IMR-90 (cell line): Measurements from ENCODE around the gene DRC3. TPM values are rescaled to one million over a fixed set of nuclear protein-coding genes. Genes with fewer than 3 reads are reported as not detected.
A peak's percentile ranks its signal among the peaks of the same experiment; 100 is the strongest.

Experiments
- ATAC-seq: fragments of 200-7000 bp; cut with Tn5 transposase; 2 replicates; pipeline ENCODE4 v1.9.1; 2020; ENCODE audit warnings: low read depth, mild to moderate bottlenecking, moderate library complexity
- BruUV-seq: library from RNA; stranded (reverse); fragments of 400-500 nt; replicated peaks from 2 replicates; lab custom pipeline; 2021; lab: Mats Ljungman, UMichigan
- CTCF ChIA-PET: fragments of 300-600 bp; formaldehyde crosslinking; extraction: SDS; loops from one replicate; lab custom pipeline; 2021; ENCODE audit warnings: antibody characterized with exemption; lab: Yijun Ruan, JAX
- POLR2A ChIA-PET: fragments of 300-600 bp; sonication (Branson Sonifier 250); formaldehyde crosslinking; loops from one replicate; lab custom pipeline; 2022; ENCODE audit warnings: antibody characterized with exemption; ENCODE audit not compliant: unreplicated experiment; lab: Charles Lee
- DNase-seq: peaks from one replicate; pipeline ENCODE4 v3.0.0; 2013
- H2AFZ ChIP-seq: replicated peaks from 2 replicates; pipeline ENCODE3; 2013; ENCODE audit warnings: low read length, mild to moderate bottlenecking; ENCODE audit not compliant: poor library complexity
- H2AK5ac ChIP-seq: 2 replicates; pipeline ENCODE4 v1.6.1; 2013; ENCODE audit warnings: low read depth, low read length, inconsistent platforms
- H2AK9ac ChIP-seq: replicated peaks from 2 replicates; pipeline ENCODE3; 2013; ENCODE audit warnings: mild to moderate bottlenecking, low read depth, low read length, moderate library complexity; ENCODE audit not compliant: poor library complexity
- H2BK120ac ChIP-seq: 2 replicates; pipeline ENCODE4 v1.6.1; 2013; ENCODE audit warnings: low read depth, low read length, inconsistent platforms
- H2BK15ac ChIP-seq: 3 replicates; pipeline ENCODE4 v1.6.1; 2013; ENCODE audit warnings: low read depth, low read length, inconsistent platforms
- H2BK20ac ChIP-seq: 2 replicates; pipeline ENCODE4 v1.6.1; 2013; ENCODE audit warnings: low read depth, mild to moderate bottlenecking, inconsistent platforms, low read length, moderate library complexity
- H2BK5ac ChIP-seq: 2 replicates; pipeline ENCODE4 v1.6.1; 2013; ENCODE audit warnings: mild to moderate bottlenecking, low read depth, low read length, inconsistent platforms; ENCODE audit not compliant: poor library complexity, severe bottlenecking
- H3K14ac ChIP-seq: replicated peaks from 2 replicates; pipeline ENCODE4 v1.6.1; 2013; ENCODE audit warnings: low read depth, low read length, inconsistent platforms
- H3K18ac ChIP-seq: 2 replicates; pipeline ENCODE4 v1.6.1; 2013; ENCODE audit warnings: low read depth, low read length, control low read depth
- H3K23ac ChIP-seq: 2 replicates; pipeline ENCODE4 v1.6.1; 2013; ENCODE audit warnings: low read depth, low read length, inconsistent platforms
- H3K27ac ChIP-seq: 2 replicates; pipeline ENCODE4 v1.5.1; 2013; ENCODE audit warnings: mild to moderate bottlenecking, control low read depth, low read length; ENCODE audit not compliant: insufficient read depth
- H3K27me3 ChIP-seq: 2 replicates; pipeline ENCODE4 v1.6.1; 2013; ENCODE audit warnings: low read length; ENCODE audit not compliant: control insufficient read depth, insufficient read depth
- H3K36me3 ChIP-seq: 2 replicates; pipeline ENCODE4 v1.6.1; 2013; ENCODE audit warnings: low read length, mixed read lengths; ENCODE audit not compliant: control insufficient read depth, insufficient read depth
- H3K4ac ChIP-seq: 2 replicates; pipeline ENCODE4 v1.6.1; 2013; ENCODE audit warnings: low read depth, low read length, inconsistent platforms
- H3K4me1 ChIP-seq: 2 replicates; pipeline ENCODE4 v1.6.1; 2013; ENCODE audit warnings: low read length, mixed read lengths; ENCODE audit not compliant: control insufficient read depth, insufficient read depth
- H3K4me2 ChIP-seq: 2 replicates; pipeline ENCODE4 v1.6.1; 2013; ENCODE audit warnings: low read depth, mild to moderate bottlenecking, control low read depth, low read length, moderate library complexity
- H3K4me3 ChIP-seq: 2 replicates; pipeline ENCODE4 v1.5.1; 2013; ENCODE audit warnings: low read depth, mild to moderate bottlenecking, control low read depth, low read length, moderate library complexity; ENCODE audit not compliant: insufficient read depth
- H3K56ac ChIP-seq: 2 replicates; pipeline ENCODE4 v1.6.1; 2013; ENCODE audit warnings: low read length, inconsistent platforms; ENCODE audit not compliant: insufficient read depth; ENCODE audit errors: extremely low read depth
- H3K79me1 ChIP-seq, 2 experiments: 2 replicates each; pipeline ENCODE4 v1.6.1; 2013; ENCODE audit warnings: low read length in 2 of 2, inconsistent platforms in 1 of 2, low read depth in 1 of 2
- H3K9ac ChIP-seq: 2 replicates; pipeline ENCODE4 v1.6.1; 2013; ENCODE audit warnings: low read depth, low read length, control low read depth
- H3K9me1 ChIP-seq: 2 replicates; pipeline ENCODE4 v1.6.1; 2013; ENCODE audit warnings: low read length, inconsistent platforms; ENCODE audit not compliant: insufficient read depth
- H3K9me3 ChIP-seq: 2 replicates; pipeline ENCODE4 v1.6.1; 2013; ENCODE audit warnings: low read length; ENCODE audit not compliant: control insufficient read depth, insufficient read depth
- H4K20me1 ChIP-seq: 2 replicates; pipeline ENCODE4 v1.6.1; 2013; ENCODE audit warnings: low read length, inconsistent platforms; ENCODE audit not compliant: insufficient read depth
- H4K5ac ChIP-seq: 2 replicates; pipeline ENCODE4 v1.6.1; 2013; ENCODE audit warnings: mild to moderate bottlenecking, low read depth, low read length, control low read depth
- H4K8ac ChIP-seq, 2 experiments: 2 replicates each; pipeline ENCODE4 v1.6.1; 2013; ENCODE audit warnings: low read depth in 2 of 2, low read length in 2 of 2, control low read depth in 1 of 2, inconsistent platforms in 1 of 2
- H4K91ac ChIP-seq: 2 replicates; pipeline ENCODE4 v1.6.1; 2013; ENCODE audit warnings: low read depth, low read length, inconsistent platforms; ENCODE audit not compliant: insufficient read depth
- BHLHE40 ChIP-seq: fragments of 150-350 bp; IDR thresholded peaks from 2 replicates; pipeline ENCODE4 v1.6.1; 2016; ENCODE audit warnings: mild to moderate bottlenecking, low read depth, low read length
- CHD1 ChIP-seq: IDR thresholded peaks from 2 replicates; pipeline ENCODE4 v1.6.1; 2012; ENCODE audit warnings: low read depth, low read length, improper control_type of control experiment
- MAFK ChIP-seq: IDR thresholded peaks from 2 replicates; pipeline ENCODE4 v1.6.1; 2012; ENCODE audit warnings: low read depth, low read length, improper control_type of control experiment
- MAZ ChIP-seq: IDR thresholded peaks from 2 replicates; pipeline ENCODE4 v1.6.1; 2012; ENCODE audit warnings: low read depth, mild to moderate bottlenecking, low read length, improper control_type of control experiment, moderate library complexity, borderline replicate concordance
- MXI1 ChIP-seq: IDR thresholded peaks from 2 replicates; pipeline ENCODE4 v1.6.1; 2012; ENCODE audit warnings: low read depth, mild to moderate bottlenecking, low read length, moderate library complexity, borderline replicate concordance
- NFE2L2 ChIP-seq: fragments of 150-350 bp; IDR thresholded peaks from 2 replicates; pipeline ENCODE4 v1.6.1; 2016; ENCODE audit warnings: low read depth, mild to moderate bottlenecking, low read length
- RAD21 ChIP-seq: IDR thresholded peaks from 2 replicates; pipeline ENCODE4 v1.6.1; 2012; ENCODE audit warnings: low read length, improper control_type of control experiment
- RCOR1 ChIP-seq: IDR thresholded peaks from 2 replicates; pipeline ENCODE4 v1.6.1; 2012; ENCODE audit warnings: mild to moderate bottlenecking, low read length, improper control_type of control experiment; ENCODE audit not compliant: insufficient replicate concordance
- RFX5 ChIP-seq: IDR thresholded peaks from 2 replicates; pipeline ENCODE4 v1.8.0; 2012; ENCODE audit warnings: low read depth, mild to moderate bottlenecking, low read length, moderate library complexity
- SMC3 ChIP-seq: fragments of 150-350 bp; IDR thresholded peaks from 2 replicates; pipeline ENCODE4 v1.6.1; 2016; ENCODE audit warnings: low read depth, mild to moderate bottlenecking, antibody characterized with exemption, low read length, moderate library complexity
- dilution Hi-C: fragments of 300-500 bp; cut with HindIII; formaldehyde crosslinking; loops from one replicate; pipeline ENCODE4 v1.14.3; 2018; ENCODE audit warnings: low sequenced_read_pairs; ENCODE audit not compliant: unreplicated experiment
- in situ Hi-C: fragments of 300-500 bp; cut with MboI; formaldehyde crosslinking; loops from 3 replicates; pipeline ENCODE4 v1.14.3; 2019; ENCODE audit warnings: low sequenced_read_pairs, inconsistent platforms, mixed read lengths
- intact Hi-C: fragments of 100-400 bp; cut with micrococcal nuclease; formaldehyde crosslinking; loops from 2 replicates; pipeline ENCODE4 v1.10.0; 2022
- polyA plus RNA-seq, 3 experiments: library from polyadenylated mRNA; depleted of rRNA; stranded (reverse); fragments of >200 nt; gene quantifications; 2 replicates each; pipeline ENCODE4 v1.2.3, GENCODE V29; 2012; ENCODE audit warnings: low replicate concordance in 1 of 3
- total RNA-seq: library from RNA; depleted of rRNA; stranded (reverse); fragments of >200 nt; gene quantifications from 2 replicates; pipeline ENCODE4 v1.2.3, GENCODE V29; 2012
- TF ChIP-seq, protein P1 (sequence below): fragments of 150-350 bp; IDR thresholded peaks from 2 replicates; pipeline ENCODE4 v1.6.1; 2017; ENCODE audit warnings: mild to moderate bottlenecking, antibody characterized with exemption, low read length, low read depth
- TF ChIP-seq, protein P2 (sequence below): conservative IDR thresholded peaks from 2 replicates; pipeline ENCODE4 v1.5.1; 2012; ENCODE audit warnings: mild to moderate bottlenecking, low read depth, low read length, improper control_type of control experiment
- TF ChIP-seq, protein P3 (sequence below): fragments of 150-350 bp; IDR thresholded peaks from 2 replicates; pipeline ENCODE4 v1.6.1; 2016; ENCODE audit warnings: low read depth, mild to moderate bottlenecking, low read length, moderate library complexity, borderline replicate concordance

The DRC3 gene
- total and polyA plus RNA-seq, 2 of the 4 experiments (the other 2 are of a cell fraction), result 0.55 to 0.72 TPM

DNA sequence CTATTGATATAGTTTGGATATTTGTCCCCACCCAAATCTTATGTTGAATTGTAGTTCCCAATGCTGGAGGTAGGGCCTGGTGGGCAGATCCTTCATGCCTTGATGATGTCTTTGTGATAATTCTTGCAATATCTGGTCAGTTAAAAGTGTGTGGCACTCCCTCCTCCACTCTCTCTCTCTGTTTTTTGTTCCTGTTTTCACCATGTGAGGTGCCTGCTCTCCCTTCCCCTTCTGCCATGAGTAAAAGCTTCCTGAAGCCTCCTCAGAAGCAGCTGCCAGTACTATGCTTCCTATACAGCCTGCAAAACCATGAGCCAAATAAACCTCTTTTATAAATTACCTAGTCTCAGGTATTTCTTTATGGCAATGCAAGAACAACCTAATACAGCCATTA lies 47.8 kb upstream of the DRC3 start:
- dilution Hi-C loops, result no loop called here
- peaks cover 34% of the 10 kb centered on the region for H3K4me1 ChIP-seq
- H4K5ac ChIP-seq, result no peak overlapping the region

More for the DNA sequence above, 47.8 kb upstream of the DRC3 start:
- intact Hi-C loops, result loop anchor here (5.0 kb wide), 1 partner anchor 47 kb away; the partner anchor contains the start of genes DRC3 and TOM1L2
- Histone ChIP-seq H2BK5ac (peak overlapping the region; percentile 27), H3K18ac (no peak overlapping the region), H3K14ac (peak overlapping the region; percentile 60; the same call in 1 of the 2 replicates), H4K91ac (no peak overlapping the region), H3K56ac (no peak overlapping the region), H3K9me1 (peaks cover 26% of the 10 kb centered on the region), H4K8ac (no peak overlapping the region), H2BK120ac (no peak overlapping the region), H3K27ac (no peak overlapping the region), H2AK5ac (0 out of 2 replicates have a peak overlapping the region, but pooled peaks have one; percentile 21), H2AK9ac (no peak overlapping the region), H4K20me1 (peaks cover 3% of the 10 kb centered on the region; the same call in 1 of the 2 replicates), H3K4me2 (no peak overlapping the region), H3K23ac (peak overlapping the region; percentile 55; the same call in 1 of the 2 replicates), H3K36me3 (no peaks in the 10 kb centered on the region), H3K9ac (no peak overlapping the region), H2AFZ (no peak overlapping the region), H3K79me1 (peaks cover 41 to 73% of the 10 kb centered on the region in 2 experiments), H2BK15ac (no peak overlapping the region), H3K27me3 (no peaks in the 10 kb centered on the region), H2BK20ac (peak overlapping the region; percentile 65; the same call in 1 of the 2 replicates), H3K4ac (peak overlapping the region; percentile 50; the same call in 1 of the 2 replicates), H3K4me3 (no peak overlapping the region), H3K9me3 (no peaks in the 10 kb centered on the region)
- ATAC-seq, result no peak
- ChIA-PET CTCF (interaction anchor here (1.1 to 1.2 kb wide), 2 partner anchors 11 kb away, joined by 3 read pairs; no protein-coding TSS in a partner anchor), POLR2A (no interaction called here)
- no TSS peak for BruUV-seq
- DNase-seq, result no peak
- in situ Hi-C loops, result no loop called here
- no peak for TF ChIP-seq MAZ
- TF ChIP-seq BHLHE40, result no peak
- no peak for TF ChIP-seq MAFK
- TF ChIP-seq MXI1, result no peak
- TF ChIP-seq SMC3, result no peak
- TF ChIP-seq, protein P1, sequence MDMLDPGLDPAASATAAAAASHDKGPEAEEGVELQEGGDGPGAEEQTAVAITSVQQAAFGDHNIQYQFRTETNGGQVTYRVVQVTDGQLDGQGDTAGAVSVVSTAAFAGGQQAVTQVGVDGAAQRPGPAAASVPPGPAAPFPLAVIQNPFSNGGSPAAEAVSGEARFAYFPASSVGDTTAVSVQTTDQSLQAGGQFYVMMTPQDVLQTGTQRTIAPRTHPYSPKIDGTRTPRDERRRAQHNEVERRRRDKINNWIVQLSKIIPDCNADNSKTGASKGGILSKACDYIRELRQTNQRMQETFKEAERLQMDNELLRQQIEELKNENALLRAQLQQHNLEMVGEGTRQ, result no peak
- TF ChIP-seq RAD21, result no peak
- TF ChIP-seq, protein P2, sequence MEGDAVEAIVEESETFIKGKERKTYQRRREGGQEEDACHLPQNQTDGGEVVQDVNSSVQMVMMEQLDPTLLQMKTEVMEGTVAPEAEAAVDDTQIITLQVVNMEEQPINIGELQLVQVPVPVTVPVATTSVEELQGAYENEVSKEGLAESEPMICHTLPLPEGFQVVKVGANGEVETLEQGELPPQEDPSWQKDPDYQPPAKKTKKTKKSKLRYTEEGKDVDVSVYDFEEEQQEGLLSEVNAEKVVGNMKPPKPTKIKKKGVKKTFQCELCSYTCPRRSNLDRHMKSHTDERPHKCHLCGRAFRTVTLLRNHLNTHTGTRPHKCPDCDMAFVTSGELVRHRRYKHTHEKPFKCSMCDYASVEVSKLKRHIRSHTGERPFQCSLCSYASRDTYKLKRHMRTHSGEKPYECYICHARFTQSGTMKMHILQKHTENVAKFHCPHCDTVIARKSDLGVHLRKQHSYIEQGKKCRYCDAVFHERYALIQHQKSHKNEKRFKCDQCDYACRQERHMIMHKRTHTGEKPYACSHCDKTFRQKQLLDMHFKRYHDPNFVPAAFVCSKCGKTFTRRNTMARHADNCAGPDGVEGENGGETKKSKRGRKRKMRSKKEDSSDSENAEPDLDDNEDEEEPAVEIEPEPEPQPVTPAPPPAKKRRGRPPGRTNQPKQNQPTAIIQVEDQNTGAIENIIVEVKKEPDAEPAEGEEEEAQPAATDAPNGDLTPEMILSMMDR, result no peak
- TF ChIP-seq RFX5, result no peak
- no peak for TF ChIP-seq RCOR1
- TF ChIP-seq, protein P3, sequence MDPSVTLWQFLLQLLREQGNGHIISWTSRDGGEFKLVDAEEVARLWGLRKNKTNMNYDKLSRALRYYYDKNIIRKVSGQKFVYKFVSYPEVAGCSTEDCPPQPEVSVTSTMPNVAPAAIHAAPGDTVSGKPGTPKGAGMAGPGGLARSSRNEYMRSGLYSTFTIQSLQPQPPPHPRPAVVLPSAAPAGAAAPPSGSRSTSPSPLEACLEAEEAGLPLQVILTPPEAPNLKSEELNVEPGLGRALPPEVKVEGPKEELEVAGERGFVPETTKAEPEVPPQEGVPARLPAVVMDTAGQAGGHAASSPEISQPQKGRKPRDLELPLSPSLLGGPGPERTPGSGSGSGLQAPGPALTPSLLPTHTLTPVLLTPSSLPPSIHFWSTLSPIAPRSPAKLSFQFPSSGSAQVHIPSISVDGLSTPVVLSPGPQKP, result no peak
- no peak for TF ChIP-seq CHD1
- no peak for TF ChIP-seq NFE2L2
